Stimulated activated CD8-positive, alpha-beta memory T cell treated with anti-CD3 and anti-CD28 coated beads, Interleukin-2, amount 100 ng/mL, for 48 hours (primary cell): ENCODE results near the gene PDCD4.

ENCODE experiments used
- DNase-seq, 2 donors: peaks; one replicate each; pipeline ENCODE4 v3.0.0-alpha.2; 2020; ENCODE audit warnings: low read depth in 2 of 2

Gene PDCD4

GRCh38 chr10:110842326-110842904 lies 29.3 kb upstream of the PDCD4 start:
- DNase-seq: no peak

DNA sequence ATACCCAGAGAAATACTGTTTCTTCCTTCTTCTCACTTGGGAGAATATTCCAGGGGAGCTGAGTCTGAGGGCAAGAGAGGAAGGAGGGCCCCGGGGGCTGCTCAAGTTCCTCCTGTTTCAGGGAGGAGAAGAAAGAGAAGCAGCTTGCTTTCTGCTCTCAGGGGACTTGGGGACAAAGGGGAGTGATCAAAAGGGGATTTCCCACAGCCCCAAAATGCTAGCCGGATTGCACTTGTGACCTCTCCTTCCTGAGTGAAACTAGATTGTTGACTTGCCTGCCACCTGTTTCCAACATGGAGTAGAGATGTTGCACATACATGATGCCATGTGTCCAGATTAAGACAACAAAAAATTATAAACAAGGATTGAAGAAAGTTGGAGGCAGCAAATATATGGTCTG lies 28.7 kb upstream of the PDCD4 start:
- no peak for DNase-seq

DNA sequence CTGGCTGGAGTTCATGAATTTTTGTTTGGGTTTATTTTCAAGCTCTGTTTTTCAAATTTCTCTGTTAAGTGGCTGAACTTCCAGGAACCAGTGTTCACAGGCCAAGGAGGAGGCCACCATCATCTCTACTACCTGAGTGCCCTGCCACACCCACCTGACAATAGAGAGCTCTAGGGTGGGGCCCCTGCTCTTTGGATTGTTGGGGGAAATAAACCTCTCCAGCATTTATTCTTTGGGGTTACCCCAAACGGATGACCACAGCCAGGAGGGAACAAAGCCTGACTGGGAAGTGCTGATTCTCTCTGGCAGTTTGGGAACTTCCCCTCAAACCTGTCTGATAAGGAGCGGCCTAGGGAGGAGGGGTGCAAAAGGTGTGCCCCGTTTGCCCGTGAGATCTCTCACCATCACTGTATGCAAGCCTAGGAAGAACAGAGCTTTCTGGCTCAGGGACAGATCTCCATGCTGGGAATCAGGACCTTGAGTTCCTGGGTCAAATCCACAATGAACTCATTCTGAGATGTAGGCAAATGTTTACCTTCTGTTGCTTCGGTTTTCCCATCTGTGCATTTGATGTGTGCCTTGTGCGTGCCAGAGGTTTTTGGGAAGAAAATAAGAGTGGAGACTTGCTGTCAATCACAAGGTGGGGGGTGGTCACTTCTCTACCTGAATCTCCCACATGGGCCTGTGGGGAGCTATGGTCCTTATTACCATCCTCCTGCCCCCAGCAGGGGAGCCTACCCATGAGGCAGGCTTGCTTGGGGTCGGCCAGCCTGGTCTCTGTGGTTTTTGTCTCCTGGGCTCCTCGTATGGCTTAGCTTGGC lies 27.7 kb upstream of the PDCD4 start:
- DNase-seq: no peak

DNA sequence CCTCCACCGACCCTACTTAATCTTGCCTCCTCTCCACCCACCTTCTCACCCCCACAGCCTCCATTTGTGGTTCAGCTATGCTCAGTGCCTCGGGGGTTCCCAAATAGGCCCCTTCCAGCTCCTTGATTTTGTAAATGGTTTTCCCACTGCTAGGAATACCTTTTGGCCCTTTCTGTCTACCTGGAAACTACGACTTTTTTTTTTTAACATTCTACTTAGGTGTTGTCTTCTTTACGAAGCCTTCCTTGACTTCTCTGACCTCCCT lies 27.2 kb upstream of the PDCD4 start:
- DNase-seq: no peak

GRCh38 chr10:110845192-110845755 lies 26.5 kb upstream of the PDCD4 start:
- no peak for DNase-seq

GRCh38 chr10:110845756-110846620 lies 25.7 kb upstream of the PDCD4 start:
- DNase-seq: no peak

GRCh38 chr10:110847374-110847773 lies 24.4 kb upstream of the PDCD4 start:
- no peak for DNase-seq

DNA sequence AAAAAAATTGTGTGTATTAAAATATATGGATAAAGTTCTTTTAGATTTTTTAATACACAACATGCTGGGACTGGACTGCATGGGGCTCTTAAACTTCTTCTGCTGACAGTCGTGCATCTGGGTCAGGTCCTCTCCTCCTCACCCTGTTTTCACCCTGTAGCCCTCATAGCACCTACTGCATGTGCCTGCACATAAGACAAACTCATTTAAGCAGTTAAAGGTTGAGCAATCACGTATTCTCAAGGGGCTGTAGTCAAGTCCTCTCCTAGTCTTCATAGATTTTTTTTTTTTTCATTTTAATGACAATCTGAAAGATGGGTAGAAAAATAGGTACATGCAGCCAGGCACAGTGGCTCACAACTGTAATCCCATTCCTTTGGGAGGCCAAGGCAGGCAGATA lies 23.6 kb upstream of the PDCD4 start:
- no peak for DNase-seq

DNA sequence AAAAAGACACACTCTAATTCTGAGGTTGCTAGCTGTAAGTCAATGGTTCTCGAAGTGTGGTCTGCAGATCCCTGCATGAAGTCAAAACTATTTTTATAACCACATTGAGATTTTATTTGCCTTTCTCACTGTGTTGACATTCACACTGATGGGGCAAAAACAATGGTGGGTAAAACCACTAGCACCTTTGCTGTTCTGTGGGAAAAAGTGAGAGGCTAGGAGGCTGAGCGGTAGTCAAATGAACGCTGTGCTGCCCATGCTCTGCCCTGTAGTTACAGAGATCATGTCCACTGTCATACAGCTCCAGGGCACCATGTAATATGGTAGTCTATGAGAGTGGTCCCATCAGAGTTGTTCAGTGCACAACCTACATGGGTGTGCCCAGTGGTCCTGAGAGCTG lies 21.6 kb upstream of the PDCD4 start:
- DNase-seq: no peak

DNA sequence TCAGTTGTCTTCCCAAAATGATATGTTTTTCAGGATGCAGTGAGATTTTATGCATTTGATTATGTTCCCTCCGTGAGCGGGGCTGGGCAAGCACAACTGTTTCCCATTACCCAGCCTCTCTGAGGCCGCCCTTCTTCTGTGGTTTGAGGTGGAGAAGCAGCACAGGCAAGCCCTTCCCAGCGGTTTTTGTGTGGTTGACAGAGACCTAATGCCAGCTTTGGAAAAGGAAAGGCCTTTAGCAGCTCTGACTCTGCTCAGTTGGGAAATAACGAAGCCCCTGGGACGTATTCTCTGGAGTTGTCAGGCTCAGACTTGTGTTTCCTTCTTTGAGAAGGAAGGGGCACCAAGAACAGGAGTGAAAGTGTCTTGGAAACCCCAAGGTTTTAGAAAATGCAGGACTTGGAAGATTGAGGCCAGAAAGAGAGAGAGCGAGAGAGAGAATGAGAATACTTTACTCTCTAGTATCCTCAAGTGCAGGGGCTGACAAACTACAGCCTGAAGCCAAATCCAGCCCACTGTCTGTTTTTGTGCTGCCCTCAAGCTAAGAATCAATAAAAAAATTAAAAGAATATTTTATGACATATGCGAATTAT lies 20.6 kb upstream of the PDCD4 start:
- DNase-seq: no peak

- no peak for DNase-seq
These were observed 19.4 kb upstream of the PDCD4 start for GRCh38 chr10:110852255-110852896.

GRCh38 chr10:110852947-110853346 lies 18.8 kb upstream of the PDCD4 start:
- DNase-seq: no peak

DNA sequence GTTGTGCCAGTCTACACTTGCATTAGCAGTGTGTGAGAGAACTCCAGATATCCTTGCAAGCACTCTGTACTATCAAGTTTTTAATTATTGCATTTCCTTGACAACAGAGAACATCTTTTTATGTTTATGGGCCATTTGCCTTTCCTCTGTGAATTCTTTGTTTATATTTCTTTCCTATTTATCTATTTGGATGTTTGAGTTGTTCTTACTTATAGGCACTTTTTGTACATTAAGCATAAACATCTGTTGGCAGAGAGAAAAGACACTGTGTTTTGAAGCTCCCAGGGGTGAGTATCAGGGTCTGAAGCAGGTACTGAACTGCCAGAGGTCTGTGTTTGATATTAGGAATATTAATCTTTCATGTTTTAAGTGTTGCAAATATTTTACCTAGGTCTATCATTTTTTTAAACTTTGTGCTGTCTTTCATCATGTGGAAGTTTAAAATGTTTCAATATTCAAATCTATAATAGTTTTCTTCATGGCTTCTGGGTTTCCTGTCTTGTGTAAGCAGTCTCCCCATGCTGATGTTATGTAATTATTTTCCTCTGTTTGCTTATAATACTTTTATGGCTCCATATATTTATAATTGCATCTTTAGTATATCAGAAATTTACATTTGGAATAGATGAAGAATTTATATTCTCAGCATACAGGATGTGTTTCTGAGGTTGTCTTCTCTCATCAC lies 17.7 kb upstream of the PDCD4 start:
- no peak for DNase-seq

- no peak for DNase-seq
These were observed 14.2 kb upstream of the PDCD4 start for GRCh38 chr10:110857265-110858171.

GRCh38 chr10:110858297-110858934 lies 13.3 kb upstream of the PDCD4 start:
- no peak for DNase-seq

GRCh38 chr10:110859206-110859972 lies 12.3 kb upstream of the PDCD4 start:
- no peak for DNase-seq

GRCh38 chr10:110859973-110860376 lies 11.8 kb upstream of the PDCD4 start:
- DNase-seq: no peak

DNA sequence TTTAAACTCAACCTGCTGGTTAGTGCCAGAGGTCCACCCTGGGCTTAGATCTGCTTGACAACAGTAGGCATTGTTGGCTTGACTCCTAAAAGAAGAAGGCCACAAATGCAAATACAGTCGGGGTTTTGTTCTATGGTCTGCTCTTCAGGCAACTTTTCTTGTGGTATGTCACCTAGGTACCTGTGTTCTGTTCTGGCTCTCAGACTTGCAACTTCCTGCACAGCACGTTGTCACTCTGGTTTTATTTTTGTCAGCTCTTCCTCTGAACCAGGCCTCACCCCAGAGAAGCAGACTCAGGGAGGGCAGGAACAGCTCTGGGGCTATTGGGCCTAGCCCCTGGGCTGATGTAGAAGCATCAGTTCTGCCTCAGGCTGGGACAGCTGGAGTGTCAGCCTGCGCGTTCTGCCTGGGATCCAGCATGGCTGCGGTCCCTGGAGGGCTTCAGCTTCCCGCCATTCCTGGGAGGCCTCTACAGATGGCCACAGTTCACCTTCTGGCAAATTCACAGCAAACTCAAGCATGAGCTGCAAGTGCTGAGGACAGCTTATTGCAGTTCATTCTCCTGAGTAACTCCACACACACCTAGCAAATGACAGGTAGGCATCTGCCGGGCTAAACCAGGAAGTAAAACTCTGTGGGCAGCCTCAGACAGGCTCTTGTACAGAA lies 11.0 kb upstream of the PDCD4 start:
- no peak for DNase-seq
